Measurements from ENCODE around the gene DLK1.

DNA sequence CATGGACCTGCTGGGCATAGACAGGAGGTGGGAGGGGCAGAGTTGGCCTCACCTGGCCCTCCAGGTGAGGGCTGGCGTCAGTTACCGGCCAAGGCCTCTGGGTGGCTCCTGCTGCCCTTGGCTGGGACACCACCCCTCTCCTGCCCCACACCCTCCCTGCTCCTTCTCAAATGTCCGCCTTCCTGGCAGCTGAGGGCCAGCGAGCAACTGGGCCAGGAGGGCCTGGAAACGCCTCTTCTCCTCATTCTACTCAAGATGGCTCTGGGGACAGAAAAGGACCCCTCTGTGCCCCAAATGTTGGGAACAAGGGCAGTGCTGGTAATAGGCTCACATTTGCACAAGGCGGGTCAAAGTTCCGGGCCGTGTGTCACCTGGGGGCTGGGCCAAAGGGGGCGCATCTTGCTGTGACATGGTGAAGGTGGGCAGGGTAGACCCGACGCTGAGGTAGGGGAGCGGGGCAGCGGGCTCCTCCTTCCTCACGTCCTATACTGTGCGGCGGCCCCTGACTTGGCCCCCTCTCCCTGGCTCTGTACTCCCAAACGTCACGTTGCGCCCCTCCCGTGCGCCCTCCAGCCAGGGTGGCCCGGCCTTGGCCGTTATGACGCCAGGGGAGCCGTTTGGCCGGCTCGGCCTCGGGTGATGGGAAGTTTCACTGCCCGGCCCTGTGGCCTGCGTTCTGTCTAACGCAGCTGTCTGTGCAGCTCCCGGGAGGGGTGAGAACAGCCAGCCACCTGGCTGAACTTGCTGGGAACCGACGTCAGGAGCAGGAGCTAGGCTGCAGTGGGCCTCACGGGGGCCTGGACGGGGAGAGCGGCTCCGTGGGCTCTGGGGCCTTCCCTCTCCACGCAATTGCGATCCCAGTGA lies 18.0 kb upstream of the DLK1 start:
- TF ChIP-seq, protein P1, sequence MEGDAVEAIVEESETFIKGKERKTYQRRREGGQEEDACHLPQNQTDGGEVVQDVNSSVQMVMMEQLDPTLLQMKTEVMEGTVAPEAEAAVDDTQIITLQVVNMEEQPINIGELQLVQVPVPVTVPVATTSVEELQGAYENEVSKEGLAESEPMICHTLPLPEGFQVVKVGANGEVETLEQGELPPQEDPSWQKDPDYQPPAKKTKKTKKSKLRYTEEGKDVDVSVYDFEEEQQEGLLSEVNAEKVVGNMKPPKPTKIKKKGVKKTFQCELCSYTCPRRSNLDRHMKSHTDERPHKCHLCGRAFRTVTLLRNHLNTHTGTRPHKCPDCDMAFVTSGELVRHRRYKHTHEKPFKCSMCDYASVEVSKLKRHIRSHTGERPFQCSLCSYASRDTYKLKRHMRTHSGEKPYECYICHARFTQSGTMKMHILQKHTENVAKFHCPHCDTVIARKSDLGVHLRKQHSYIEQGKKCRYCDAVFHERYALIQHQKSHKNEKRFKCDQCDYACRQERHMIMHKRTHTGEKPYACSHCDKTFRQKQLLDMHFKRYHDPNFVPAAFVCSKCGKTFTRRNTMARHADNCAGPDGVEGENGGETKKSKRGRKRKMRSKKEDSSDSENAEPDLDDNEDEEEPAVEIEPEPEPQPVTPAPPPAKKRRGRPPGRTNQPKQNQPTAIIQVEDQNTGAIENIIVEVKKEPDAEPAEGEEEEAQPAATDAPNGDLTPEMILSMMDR (IDR thresholded peaks at IDR 0.05 in 4 of 5, conservative IDR thresholded peaks at IDR 0.05 in 1 of 5), result no peak
- TF ChIP-seq POLR2A (IDR thresholded peaks at IDR 0.05), result no peak
